HG02763 (cell line): ENCODE measurements around the gene PCSK5.
A peak's percentile ranks its signal among the peaks of the same experiment; 100 is the strongest.

Experiments
- ATAC-seq: cut with Tn5 transposase; IDR thresholded peaks from one replicate; pipeline ENCODE4 v1.9.1; 2021; ENCODE audit warnings: mild to moderate bottlenecking, moderate library complexity; ENCODE audit not compliant: unreplicated experiment

Gene PCSK5

DNA sequence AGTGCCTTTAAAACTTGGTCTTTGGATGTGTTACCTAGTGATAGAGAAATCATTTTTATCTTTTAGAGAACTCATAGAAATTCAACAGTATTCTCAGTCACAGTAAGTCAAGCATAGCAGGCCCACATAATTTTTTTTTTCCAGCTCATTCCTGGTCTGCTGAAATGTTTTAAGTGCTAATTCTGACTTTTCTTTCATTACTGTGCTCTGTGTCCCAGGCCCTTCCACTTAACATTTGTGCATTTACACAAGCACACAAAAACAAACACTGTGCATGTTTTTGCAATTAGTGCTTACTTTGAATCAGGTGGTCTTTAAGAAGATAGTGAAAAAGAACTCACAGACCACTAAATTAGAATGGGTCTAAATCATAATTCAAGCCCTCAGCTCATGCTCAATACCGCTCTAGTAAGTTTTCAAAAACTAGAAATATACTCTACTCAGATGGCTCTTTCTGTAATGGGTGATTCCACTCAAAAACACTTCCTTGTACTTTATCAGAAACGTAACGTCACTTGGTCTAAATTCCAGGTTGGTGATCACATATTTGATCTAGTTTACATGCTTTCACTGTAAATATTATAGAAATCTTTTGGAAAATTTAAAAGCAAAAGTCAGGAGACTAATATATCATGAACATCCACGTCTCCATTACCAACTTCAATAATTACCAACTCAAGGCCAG lies 107.8 kb downstream of the PCSK5 start:
- ATAC-seq, result no peak

DNA sequence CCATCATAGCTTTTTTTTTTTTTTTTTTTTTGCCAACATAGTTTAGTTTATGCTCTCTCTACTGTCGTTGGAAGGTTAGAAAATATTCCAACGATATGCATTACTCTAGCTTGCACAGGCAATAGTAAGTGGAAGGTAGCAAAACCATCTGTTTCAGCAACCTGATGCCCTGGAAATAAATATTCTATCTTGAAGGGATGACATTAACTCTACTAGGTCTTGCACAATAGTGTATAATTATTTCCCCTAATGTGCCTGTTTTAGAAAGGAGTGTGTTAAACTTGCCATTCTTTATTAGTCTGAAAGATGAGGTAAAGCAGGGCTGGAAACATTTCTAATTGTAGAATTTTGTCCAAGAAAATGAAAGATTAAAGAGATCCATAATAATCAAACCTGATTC lies 111.0 kb downstream of the PCSK5 start:
- ATAC-seq, result no peak

- no peak for ATAC-seq
Observed at GRCh38 chr9:76003041-76003440, 112.6 kb downstream of the PCSK5 start.

GRCh38 chr9:76004526-76004925 lies 114.1 kb downstream of the PCSK5 start:
- peak; percentile 58 for ATAC-seq

- no peak for ATAC-seq
Observed at GRCh38 chr9:76007935-76008334, 117.5 kb downstream of the PCSK5 start.

GRCh38 chr9:76013809-76014208 lies 123.3 kb downstream of the PCSK5 start:
- no peak for ATAC-seq

DNA sequence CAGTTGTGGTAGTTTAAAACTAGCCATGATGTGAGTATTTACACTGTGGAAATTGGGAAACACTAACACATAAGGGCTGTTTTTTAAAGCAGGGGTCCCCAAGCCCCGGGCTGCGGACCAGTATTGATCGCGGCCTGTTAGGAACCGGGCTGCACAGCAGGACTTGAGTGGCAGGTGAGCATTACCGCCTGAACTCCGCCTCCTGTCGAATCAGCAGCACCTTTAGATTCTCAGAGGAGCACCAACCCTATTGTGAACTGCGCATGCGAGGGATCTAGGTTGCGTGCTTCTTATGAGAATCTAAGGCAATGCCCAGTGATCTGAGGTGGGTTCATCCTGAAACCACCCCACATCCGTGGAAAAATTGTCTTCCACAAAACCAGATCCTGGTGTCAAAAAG lies 127.8 kb downstream of the PCSK5 start:
- ATAC-seq, result no peak

DNA sequence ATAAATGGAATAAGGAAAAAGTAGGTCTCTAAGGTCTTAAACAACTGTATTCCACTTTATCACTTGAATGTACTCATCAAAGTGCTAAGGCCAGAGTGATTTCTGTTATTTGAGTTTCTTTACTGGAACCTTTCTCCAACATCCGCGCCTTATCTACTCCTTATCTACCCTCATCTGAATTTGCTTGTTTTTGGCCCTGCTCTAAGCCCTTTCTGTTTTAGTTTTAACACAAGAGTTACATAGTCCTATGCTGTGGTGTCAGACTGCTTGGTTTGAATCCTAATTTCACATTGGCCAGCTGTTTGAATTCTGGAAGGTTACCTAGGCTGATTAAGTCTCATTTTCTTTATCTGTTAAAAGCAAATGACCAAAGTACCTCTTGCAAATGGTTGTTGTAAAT lies 128.3 kb downstream of the PCSK5 start:
- ATAC-seq, result no peak

- ATAC-seq, result no peak
Observed at GRCh38 chr9:76020652-76021051, 130.2 kb downstream of the PCSK5 start.

DNA sequence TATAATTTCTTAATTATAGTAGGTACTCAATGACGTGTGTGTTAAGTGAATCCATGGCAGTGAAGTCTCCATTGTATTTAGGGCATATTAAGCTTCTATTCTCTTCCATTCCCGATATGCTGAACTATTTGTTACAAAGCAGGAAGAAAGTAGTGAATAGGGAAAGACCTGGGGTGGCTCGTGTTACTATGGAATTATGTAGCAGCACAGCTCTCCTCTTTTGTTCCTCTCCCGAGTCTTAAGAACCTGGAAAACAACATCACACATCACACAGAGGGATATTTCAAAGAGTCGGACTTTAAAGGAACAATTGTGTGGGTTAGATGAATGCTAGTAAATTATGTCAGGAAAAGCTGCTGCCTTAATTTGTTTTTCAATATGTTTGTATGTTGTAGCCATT lies 131.8 kb downstream of the PCSK5 start:
- no peak for ATAC-seq

- ATAC-seq, result no peak
Observed at GRCh38 chr9:76023715-76024195, 133.3 kb downstream of the PCSK5 start.

DNA sequence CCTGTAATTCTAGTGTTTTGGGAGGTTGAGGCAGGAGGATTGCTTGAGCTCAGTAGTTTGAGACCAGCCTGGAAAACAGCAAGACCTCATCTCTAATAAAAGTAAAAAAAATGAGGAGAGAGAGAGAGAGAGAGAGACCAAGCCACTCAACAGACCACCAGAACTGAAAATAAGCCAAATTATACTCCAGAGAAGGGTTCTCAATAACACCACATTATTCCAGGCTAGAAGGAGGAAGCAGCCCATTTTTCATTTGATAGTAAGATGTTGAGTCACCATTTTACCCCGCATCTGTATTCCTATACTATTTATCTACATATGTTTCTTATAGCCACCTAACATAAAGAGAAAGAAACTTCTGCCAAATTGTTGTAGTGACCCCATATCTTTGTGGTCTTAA lies 134.8 kb downstream of the PCSK5 start:
- ATAC-seq, result no peak

GRCh38 chr9:76026796-76027195 lies 136.3 kb downstream of the PCSK5 start:
- no peak for ATAC-seq

- no peak for ATAC-seq
Observed at GRCh38 chr9:76027416-76027815, 136.9 kb downstream of the PCSK5 start.

- no peak for ATAC-seq
Observed at GRCh38 chr9:76027861-76028260, 137.4 kb downstream of the PCSK5 start.

- no peak for ATAC-seq
Observed at GRCh38 chr9:76032038-76032796, 141.7 kb downstream of the PCSK5 start.

DNA sequence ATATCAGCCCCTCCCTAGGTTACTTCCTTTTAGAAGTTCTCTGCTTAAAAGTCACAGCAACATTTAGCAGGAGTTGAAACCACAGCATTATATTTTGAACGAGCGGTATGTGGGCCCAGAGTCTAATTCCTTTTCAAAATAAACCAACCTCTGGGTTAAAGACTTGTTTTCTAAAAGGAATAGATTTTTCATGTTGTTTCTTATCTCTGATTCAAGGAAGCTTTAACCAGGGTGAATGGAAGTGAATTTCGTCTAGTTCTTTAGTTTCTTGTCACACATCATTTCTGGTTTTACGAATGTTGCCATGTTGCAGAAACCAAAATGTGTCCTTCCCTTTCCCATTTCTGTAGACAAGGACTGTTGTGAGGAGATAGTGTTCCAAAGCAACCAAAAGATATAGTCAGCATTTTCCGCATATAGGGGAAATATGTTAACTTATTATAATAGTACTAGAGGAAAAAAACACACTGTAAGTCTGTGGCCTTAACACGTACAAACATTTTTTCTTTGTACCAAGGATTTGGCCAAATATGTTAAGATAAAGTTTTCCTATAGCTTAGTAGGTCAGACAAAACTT lies 142.4 kb downstream of the PCSK5 start:
- no peak for ATAC-seq

DNA sequence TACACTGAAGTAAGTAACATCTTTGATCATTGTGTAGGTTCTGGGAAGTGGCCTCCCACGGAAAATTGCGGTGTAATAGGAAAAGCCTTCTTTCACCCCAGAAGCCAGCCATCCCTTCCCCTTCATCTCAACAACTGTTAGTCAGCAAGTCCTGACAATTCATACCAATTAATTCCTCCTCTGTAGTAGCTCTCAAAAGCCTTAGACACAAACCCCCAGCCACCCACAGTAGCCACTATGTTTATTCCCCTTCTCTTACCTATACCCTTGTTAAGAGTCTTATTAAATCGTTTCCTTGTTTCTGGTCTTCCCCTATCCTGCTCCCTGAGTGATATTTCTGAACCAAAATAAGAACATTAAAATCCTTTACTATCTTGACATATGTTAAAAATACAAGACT lies 143.6 kb downstream of the PCSK5 start:
- no peak for ATAC-seq

GRCh38 chr9:76036762-76037161 lies 146.3 kb downstream of the PCSK5 start:
- ATAC-seq, result no peak

DNA sequence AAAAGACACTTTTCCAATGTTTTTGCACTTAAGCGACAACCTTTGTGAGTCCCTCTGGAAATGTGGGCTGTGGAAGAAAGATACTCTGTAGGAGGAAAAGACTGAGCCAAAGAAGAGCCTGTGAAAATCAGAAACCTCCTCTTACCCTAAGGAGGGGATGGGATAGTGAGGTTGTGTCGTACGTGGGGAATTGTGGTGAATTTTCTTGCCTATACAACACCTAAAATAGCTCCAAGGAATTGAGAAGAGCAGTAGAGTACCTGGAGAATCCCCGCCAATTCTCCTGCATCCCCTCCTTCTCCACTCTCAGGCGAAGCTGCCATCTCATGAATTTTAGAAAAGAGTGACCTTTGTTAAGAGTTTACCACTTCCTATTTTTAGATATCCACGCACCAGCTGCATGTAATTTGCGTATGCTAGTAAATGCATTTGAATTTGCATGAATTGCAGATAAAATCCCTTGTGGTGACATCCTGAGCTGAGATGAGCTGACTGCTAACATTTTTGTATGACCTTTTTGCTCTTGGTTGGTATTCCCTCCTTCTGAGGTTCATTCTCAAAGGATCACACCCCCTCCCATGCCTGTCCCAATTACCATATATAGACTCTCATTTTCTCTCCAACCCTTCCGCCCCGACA lies 147.2 kb downstream of the PCSK5 start:
- ATAC-seq, result no peak

DNA sequence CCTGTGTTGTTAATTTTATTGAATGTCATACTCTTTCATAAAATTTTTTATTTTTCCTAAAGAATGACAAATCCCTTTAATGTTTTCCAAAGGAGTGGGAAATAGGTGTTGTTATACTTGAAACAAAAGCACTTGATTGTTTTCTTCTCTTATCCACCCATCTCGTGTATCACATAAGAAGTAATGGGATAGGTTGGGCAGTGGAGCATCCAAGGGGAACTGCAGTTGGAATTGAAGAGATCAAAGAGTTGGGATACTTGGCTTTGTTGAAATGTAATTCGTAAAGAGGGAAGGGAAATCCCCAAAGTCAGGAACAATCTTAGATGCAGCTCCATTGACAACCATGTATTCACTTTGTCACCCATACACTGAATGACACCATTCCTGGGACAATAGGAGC lies 148.0 kb downstream of the PCSK5 start:
- ATAC-seq, result no peak
